Cardiac septum (tissue), 1 donor: ENCODE results near the gene SLC38A3. TPM values are rescaled to one million over a fixed set of nuclear protein-coding genes. Genes with fewer than 3 reads are reported as not detected.
A peak's percentile ranks its signal among the peaks of the same experiment; 100 is the strongest.
"Not testable (repeated sequence)": the region's sequence is repeated elsewhere in the genome, so short reads cannot be mapped to it uniquely, and the experiment has no call there.

Source experiments
- DNase-seq: peaks from one replicate; pipeline ENCODE4 v3.0.0-alpha.2; 2020; ENCODE audit warnings: low spot score
- intact Hi-C: fragments of 100-400 bp; cut with DNase I; formaldehyde crosslinking; loops from one replicate; pipeline ENCODE4 v1.14.0; 2022
- total RNA-seq: library from RNA; stranded (reverse); fragmentation: NEBNext Ultra II Directional; extraction: Animal tissue kit (Norgen Biotek cat#: 25700); gene quantifications from one replicate; pipeline ENCODE4 v1.2.1, GENCODE V29; 2021
- donor health status: DM: no; HTN: no; CAD: no.

Gene SLC38A3
- total RNA-seq, 1 donor from 2014 or later: 6.6 TPM

DNA sequence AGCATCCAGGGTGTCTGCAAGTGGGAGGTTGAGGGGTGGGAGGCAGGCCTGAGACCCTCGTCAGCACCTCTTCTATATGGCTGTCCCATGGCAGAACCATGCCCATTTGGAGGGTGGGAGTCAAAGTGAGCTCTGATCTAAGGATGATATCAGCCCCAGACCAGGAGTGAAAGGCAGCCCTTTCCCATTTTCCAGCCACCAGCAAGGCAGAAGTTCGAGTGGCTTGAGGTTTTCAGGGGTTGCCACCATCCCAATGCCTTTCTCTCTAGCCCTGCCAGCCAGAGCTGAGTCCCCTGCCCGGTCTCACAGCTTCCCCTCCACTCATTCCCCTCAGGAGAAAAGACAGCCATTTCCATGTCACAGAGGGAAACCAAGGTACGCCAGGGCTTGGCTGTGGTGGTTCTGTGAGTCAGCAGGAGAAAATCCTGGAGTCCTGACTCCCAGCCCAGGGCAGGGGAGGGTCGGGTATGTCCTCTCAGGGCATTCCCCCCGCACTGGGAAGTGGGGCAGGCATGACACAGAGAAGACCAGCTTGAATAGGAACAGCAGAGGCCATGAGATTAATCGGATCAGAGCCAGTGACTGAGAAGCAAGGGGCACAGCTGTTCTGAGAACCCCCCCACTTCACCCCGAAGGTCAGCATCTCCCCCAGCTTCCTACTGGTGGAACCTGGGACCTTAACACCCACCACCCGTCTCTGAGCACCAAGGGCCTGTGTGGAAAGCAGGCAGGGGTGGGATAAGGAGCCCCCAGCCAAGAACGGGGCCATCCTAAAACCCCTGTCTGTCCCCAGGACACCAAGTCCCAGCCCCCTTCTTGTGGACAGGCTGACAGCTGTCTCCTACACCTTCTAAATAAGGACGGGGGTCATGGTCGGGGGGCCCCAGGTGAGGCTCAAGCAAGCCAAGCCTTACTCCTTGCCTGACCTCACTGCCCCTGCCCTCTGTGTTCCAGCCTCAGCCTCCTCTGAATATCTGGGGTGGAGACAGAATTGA, 965 bp upstream of the SLC38A3 start:
- DNase-seq: no peak
- intact Hi-C loops: no loop called here

DNA sequence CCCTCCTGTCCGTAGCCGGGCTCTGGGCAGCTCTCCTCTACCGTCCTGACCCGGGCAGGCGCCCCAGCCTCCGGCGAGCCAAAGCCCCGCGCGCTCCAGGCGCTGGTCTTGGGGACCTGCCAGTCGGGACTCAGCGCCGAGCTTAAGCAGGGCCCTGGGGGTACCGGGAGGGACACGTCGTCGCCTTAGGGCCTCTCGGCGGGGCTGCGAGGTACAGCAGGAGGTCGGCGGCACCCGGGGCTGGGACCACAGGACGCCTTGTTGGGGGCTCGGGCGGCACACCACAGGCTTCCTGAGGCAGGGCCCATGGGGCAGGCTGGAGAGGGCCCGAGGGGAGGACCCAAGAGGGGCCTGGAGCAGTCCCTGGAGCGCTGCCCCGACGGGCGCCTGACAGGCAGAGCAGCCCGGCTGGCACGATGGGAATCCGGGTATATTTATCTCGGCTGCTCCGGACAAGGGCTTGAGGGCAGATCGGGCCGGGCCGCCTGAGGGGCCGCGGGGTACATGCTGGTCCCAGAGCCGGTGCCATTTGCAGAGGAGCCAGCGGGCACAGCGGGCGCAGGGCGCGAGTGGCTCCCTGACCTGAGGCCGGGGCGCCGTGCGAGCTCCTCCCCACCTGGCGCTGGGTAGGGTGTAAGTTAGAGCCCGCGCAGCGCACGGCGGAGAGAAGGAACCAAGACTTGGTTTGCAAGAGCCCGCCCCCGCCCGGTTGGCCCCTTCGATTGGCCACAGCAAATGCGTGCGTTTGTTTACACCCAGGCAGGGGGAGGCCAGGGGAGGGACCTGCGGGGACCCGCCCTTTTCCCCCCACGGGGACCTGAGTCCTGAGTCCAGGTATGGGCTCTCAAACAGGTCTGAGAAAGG, 574 bp downstream of the SLC38A3 start:
- peak; percentile 80 for DNase-seq
- intact Hi-C loops: no loop called here

DNA sequence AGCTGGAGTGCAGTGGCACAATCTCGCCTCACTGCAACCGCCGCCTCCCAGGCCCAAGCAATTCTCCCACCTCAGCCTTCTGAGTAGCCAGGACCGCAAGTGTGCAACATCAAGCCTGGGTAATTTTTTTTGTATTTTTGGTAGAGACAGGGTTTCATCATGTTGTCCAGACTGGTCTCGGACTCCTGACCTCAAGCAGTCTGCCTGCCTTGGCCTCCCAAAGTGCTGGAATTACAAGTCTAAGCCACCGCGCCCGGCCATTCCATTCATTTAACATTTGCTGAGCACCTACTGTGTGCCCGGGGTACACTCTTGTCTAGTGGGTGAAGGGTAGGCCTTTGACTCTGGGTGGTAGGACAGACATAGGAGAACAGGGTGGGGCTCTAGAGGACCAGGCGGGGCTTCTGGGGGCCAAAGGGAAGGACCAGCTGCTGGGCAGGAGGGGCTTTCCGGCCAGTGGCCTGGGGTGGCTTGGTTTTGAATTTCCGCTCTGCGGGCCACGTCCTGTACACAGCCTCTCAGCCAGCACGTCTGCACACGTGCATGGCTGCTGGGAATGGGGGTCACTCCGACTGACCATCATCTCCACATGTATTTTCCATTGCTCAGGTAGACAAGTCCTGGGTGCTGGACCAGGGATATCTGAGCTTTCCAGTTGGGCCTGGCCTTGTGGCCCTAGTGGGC, 2.4 kb downstream of the SLC38A3 start:
- no peak for DNase-seq
- intact Hi-C loops: no loop called here

DNA sequence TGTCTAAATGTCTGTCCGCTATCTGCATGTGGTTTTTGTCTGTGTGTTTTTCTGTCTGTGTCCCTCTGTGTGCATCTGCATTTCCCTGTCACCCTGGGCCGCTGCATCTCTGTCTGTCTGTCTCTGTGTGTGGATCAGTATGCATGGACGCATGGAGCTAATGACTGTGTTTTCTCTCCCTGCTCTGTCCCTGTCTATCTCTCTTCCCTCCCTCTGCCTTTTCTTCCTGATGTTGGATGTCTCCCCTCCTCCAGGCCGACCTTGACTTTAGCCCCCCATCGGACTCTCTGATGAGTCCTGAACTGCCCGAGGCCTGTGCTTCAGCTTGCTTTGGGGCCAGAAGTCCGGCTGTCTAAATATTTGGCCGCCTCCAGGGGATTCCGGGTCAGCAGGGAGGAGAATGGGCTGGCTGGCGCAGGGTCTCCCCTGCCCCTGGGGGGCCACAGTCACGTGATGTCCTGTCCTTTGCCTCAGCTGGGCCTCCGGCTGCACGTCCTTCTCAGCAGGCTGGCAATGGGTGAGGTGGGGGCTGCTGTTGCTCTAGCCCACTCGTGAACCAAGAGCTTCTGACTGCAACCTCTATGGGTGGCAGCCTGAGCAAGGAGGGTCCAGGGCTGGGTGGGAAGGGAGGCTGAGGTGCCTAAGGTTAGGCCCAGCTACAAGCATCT, 3.7 kb downstream of the SLC38A3 start:
- DNase-seq: no peak
- intact Hi-C loops: no loop called here

DNA sequence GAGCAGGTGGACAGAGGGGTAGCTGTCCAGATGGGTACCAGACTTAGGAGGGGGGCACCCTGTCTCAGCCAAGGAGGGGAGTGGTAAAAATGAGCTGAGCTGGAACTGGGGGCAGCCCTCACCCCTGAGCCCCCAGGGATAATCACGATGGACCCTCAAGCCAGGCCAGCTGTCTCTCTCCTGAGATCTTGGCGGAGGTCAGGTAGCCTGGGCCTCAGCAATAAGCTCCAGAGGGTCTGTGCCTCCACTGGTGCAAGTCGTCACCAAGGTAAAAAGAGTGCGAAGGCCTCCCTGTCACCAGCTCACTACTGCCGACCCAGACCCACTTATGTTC, 5.1 kb downstream of the SLC38A3 start:
- intact Hi-C loops: no loop called here
- DNase-seq: no peak

DNA sequence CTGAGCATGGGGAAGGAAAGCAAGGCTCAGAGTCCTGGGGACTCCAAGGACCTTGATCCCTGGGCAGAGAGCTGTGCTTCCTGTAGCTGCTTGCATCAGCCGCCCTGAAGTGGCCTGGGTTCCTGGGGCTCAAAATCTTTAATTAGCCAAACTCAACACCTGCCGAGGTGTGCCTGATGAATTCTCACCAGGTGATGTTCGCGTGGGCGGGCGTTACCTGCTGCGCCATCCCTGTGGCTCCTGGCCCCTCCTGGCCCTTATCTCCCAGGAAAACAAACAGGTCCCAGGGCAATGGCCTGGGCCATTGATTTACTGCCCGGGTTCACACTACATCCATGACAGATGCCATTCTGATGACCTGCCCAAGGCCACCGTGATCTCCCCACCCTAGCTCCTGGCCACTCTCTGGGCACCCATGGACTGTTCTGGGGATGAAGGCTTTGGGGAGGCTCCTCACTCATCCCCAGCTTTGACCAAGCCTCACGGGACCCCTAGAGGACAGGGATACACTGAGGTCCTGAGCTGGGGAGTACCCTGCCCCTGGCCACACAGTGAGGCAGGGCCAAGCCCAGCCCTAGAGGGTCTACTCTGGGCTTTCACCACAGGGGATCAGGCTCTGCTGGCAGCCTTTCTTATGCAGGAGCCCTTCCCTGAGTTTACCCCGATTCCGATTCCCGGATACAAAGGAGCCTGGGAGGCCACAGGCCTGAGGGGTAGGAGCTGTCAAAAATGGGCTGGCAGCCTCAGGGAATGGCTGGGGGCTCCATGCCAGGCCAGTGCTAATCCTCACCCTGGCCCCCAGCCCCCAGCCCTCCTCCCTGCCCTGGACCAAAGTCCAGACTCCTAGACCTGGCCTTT, 5.7 kb downstream of the SLC38A3 start:
- intact Hi-C loops: no loop called here
- no peak for DNase-seq

DNA sequence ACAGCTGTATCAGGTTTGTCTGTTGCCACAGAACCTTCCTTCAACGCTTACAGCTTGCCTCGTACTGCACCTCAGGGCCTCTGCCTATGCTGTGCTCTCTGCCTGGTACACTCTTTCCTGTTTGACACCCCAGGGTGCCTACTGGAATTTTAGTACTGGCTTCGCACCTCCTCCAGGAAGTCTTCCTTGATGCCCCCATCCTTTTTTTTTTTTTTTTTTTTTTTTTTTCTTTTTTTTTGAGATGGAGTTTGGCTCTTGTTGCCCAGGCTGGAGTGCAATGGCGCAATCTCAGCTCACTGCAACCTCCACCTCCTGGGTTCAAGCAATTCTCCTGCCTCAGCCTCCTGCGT, 6.3 kb downstream of the SLC38A3 start:
- DNase-seq, intact Hi-C loops: not testable (repeated sequence)

DNA sequence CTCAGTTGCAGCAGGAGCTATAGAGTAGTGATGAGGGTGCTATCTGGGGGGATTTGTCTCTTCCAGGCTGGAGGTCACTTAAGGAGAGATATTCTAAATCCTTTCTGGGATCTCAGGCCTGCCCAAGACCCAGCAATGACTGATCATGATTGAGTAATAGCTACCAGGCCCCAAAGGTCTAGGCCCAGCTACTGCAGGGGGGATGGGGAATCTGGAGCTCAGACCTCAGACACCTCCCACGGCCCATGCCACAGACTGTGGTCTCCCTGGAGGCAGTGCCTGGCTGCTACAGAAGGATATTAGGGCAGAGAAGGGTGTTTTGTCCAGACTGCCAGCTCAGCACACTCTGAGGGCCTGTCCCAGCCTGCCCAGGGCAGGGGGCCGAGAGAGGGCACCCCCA, 6.9 kb downstream of the SLC38A3 start:
- DNase-seq: no peak
- intact Hi-C loops: no loop called here

DNA sequence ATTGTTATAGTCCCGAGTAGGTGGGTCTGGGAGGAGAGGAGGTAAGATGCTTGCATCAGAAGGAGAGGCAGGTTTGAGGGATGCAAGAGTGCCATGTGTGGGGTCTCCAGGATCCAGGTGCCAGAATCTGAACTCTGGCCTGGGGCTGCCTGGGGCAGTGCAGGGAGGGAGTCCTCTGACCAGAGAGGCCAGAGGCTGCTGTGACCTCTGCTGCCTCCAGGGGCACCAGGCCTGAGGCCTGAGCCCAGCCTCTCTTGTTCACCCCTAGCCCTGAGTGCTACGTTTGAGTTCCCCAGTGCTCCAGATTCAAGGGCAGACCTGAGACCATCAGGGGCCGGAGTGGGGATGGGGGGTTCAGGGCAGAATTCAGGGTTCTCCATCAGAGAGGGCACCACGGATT, 7.4 kb downstream of the SLC38A3 start:
- intact Hi-C loops: no loop called here
- no peak for DNase-seq

DNA sequence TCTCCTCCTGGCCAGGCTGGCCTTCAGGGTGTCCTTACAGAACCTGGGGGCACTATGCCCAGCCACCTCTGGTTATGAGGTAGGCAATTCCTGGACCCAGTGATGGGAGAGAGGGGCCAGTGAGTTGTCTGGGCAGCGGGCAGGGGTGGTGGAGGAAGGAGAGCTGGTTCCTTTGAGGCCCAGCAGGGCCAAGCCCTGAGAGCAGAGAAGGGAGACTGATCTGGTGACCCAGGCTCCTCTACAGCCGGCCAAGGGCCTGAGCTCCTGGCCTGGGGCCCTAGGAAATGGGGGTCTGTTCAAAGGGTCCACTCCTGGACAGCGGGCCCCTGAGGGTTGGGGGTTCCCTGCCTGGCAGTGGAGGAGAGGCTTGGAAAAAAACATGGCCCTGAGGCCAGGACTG, 7.9 kb downstream of the SLC38A3 start:
- intact Hi-C loops: no loop called here
- no peak for DNase-seq

DNA sequence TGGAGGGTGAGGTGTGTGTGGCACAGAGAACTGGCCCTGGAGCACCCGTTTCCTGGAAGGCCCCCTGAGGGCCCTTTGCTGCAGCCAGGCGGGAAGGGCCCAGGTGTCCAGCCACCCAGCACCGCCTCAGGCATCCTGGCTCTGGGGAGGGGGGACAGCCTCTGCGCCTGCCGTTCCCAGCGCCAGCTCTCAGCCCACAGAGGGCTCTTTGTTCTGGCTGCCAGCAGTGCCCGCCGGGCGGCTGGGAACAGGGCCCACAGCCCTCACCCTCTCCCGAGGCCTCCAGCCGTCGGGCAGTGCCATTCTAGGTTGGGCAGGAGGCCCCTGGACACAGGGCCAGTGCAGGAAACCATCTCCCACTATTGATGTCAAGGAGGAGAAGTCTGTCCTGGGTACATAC, 8.3 kb downstream of the SLC38A3 start:
- DNase-seq: no peak
- intact Hi-C loops: no loop called here

DNA sequence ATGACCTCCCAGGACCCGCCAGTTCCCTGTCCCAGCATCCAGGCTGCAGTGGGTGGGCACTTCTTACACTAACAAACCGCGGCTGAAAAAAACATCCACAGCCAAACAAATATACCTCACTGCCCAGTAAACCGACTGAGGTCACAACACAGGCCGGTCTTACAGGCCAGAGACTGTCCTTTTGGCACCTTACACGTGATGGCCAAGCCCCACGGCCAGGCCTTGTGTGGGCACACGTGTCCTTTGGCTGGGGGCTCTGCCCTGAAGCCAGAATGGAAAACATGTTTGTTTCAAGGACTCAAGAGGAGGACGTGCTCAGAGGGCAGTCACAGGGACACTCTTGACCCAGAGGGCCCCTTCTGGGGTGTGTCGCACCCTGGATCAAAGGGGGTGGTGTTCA, 9.8 kb downstream of the SLC38A3 start:
- intact Hi-C loops: no loop called here

DNA sequence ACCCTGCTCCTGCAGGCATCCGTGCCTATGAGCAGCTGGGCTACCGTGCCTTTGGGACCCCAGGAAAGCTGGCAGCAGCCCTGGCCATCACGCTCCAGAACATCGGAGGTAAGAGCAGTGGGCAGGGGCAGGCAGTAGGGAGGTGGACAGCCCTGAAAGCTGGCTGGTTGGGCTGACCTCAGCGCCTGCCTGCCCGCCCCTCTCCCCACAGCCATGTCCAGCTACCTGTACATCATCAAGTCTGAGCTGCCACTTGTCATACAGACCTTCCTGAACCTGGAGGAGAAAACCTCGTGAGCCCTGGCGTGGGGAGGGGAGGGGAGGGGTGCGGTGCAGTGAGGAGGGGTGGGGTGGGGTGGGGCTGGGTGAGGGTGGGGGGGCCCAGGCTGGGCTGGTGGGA, 10.5 kb downstream of the SLC38A3 start:
- DNase-seq: no peak
- intact Hi-C loops: no loop called here

More for the DNA sequence above, 9.8 kb downstream of the SLC38A3 start:
- no peak for DNase-seq

DNA sequence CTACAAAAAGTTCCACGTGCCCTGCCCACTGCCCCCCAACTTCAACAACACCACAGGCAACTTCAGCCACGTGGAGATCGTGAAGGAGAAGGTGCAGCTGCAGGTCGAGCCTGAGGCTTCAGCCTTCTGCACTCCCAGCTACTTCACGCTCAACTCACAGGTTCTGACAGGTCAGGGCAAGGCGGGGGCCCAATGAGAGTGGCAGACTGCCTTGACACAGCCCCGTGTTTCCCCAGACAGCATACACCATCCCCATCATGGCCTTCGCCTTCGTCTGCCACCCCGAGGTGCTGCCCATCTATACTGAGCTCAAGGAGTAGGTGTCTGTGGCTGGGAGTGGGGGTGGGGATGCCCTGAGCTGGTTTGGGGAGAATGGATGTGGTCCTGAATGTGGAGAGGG, 12.6 kb downstream of the SLC38A3 start:
- intact Hi-C loops: no loop called here
- DNase-seq: no peak

DNA sequence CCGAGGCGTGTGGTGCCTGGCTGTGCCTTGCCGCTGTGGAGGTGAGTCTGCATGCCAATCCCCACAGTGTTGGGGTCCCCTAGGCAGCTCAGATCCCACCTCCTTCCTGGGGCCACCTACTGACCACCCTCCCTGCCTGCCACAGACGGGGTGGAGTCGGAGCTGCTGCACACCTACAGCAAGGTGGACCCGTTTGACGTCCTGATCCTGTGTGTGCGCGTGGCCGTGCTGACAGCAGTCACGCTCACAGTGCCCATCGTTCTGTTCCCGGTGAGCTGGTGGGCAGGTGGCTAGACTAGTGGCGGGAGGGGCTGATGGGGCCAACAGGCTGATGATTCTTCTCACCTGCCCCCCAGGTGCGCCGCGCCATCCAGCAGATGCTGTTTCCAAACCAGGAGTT, 13.4 kb downstream of the SLC38A3 start:
- DNase-seq: no peak
- intact Hi-C loops: no loop called here

DNA sequence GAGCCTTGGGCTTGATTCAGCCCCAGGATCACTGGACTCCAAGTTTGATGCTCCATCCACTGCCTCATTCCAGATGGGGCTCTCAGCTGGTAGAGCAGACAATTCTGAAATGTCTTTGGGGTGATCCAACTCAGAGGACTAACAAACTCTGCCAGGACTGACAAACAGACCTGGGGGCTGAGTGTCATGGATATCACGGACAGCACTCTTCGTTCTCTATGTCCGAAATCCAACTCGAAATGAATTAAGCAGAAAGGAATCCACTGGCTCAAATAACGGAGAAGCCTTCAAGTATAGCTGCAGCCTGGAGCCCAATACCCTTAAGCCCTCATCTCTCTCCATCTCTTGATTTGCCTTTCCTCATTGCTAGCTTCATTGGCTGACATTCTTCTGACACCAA, 14.2 kb downstream of the SLC38A3 start:
- DNase-seq: no peak
- intact Hi-C loops: no loop called here

DNA sequence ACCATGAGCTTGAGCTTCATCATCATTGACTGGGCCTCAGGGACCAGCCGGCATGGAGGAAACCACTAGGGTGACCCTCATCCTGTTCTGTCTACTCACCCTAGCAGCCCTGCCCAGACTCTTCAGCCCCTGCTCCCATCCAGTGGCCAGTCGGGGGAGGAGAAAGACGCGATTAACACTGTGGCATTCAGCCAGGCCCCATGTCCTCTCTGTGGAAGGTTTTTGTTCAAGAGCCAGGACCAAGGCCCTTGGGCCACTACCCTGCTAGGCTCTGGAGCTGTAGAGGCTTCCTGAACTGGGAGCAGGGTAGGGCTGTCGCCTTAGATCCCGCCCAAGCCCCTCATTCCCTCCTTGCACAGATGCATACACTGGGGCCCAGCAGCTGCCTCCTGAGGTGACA, 15.0 kb downstream of the SLC38A3 start:
- no peak for DNase-seq
- intact Hi-C loops: no loop called here

DNA sequence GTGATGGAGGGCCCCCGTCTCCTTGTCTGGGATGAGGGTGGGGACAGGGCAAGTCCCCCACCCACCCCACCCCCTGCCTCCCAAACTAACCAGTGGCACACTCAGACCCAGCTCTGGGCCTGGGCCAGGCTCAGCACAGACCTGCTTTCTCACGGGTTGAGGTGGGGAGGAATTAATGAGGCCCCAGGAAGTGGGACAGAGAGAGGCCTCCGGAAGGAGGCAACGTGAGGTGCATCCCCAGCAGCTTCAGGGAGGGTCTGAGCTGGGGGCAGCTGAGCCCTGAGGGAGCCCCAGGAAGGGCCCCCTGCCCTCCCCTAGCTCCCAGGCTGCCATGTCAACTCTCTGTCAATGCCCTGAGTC, 16.0 kb downstream of the SLC38A3 start:
- DNase-seq: no peak
- intact Hi-C loops: no loop called here
